Stimulated activated naive CD8-positive, alpha-beta T cell treated with anti-CD3 and anti-CD28 coated beads, Interleukin-15, amount 100 ng/mL, for 72 hours (primary cell): ENCODE data around the gene PRDM10.

Experiments
- ATAC-seq: fragments of 150-1000 bp; cut with Tn5 transposase; 2 replicates; pipeline ENCODE4 v1.10.0; 2021; ENCODE audit warnings: mild to moderate bottlenecking, moderate library complexity
- DNase-seq, 2 donors: peaks; one replicate each; pipeline ENCODE4 v3.0.0; 2021 to 2022
- H3K27ac Mint-ChIP-seq, 2 donors: one replicate each; pipeline ENCODE4 v1.8.0; 2022; ENCODE audit warnings: mild to moderate bottlenecking in 2 of 2, mixed read lengths in 2 of 2, moderate library complexity in 2 of 2
- H3K27me3 Mint-ChIP-seq: one replicate; pipeline ENCODE4 v1.8.0; 2022; ENCODE audit warnings: mixed read lengths
- H3K4me1 Mint-ChIP-seq: one replicate; pipeline ENCODE4 v1.8.0; 2022; ENCODE audit warnings: mild to moderate bottlenecking, mixed read lengths
- H3K4me3 Mint-ChIP-seq, 2 donors: one replicate each; pipeline ENCODE4 v1.8.0; 2022; ENCODE audit warnings: mild to moderate bottlenecking in 2 of 2, mixed read lengths in 2 of 2, moderate library complexity in 1 of 2
- H3K9me3 Mint-ChIP-seq, 2 donors: one replicate each; pipeline ENCODE4 v1.8.0; 2022; ENCODE audit warnings: mixed read lengths in 2 of 2

The PRDM10 gene

DNA sequence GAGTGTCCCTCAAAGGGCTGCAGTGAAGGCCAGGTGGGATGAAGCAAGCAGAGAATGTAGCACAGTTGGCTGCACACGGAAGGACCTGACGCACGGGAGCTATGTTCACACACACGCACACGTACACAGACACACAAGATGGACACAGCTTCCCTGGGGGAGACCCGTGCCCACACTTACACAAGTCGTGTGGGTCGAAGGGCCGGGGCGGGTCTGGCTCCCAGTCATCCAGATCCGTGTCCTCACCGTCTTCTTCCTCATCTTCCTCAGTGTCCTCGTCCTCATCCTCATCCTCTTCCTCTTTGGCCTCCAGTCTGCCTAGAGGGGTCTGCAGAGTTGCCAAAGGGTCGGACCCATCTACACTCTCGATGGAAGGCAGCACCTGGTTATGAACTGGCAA is 55.7 kb downstream of the PRDM10 start:
- no peak for ATAC-seq
- H3K27ac Mint-ChIP-seq = no peak overlapping the region
- no peak for DNase-seq
- H3K9me3 Mint-ChIP-seq = no peaks in the 10 kb centered on the region
- H3K4me1 Mint-ChIP-seq = peaks cover 8% of the 10 kb centered on the region
- H3K27me3 Mint-ChIP-seq = no peaks in the 10 kb centered on the region
- H3K4me3 Mint-ChIP-seq = no peak overlapping the region

DNA sequence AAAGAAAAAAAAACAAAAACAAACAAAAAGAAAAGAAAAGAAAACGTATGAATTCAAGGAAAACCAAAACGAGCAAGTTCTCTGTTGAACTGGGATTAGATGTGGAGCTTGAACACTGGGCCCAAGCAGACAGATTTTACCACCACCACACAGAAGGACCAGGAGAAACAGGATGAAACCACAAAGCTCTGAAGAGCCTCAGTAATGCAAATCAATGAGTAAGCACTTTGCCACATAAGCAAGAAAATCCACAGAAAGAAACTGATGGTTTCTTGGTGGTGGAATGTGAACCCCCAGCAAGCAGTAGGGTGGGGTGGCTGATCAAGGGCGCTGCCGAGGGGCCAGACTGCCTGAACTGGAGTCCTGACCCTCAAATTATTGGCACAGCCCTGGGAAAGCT is 56.4 kb downstream of the PRDM10 start:
- Mint-ChIP-seq H3K9me3 (no peaks in the 10 kb centered on the region), H3K4me3 (no peak overlapping the region), H3K27me3 (no peaks in the 10 kb centered on the region), H3K4me1 (peaks cover 8% of the 10 kb centered on the region), H3K27ac (peak overlapping the region in 1 of 2 donors; percentile 29)
- DNase-seq (no peak), ATAC-seq (no peak)

DNA sequence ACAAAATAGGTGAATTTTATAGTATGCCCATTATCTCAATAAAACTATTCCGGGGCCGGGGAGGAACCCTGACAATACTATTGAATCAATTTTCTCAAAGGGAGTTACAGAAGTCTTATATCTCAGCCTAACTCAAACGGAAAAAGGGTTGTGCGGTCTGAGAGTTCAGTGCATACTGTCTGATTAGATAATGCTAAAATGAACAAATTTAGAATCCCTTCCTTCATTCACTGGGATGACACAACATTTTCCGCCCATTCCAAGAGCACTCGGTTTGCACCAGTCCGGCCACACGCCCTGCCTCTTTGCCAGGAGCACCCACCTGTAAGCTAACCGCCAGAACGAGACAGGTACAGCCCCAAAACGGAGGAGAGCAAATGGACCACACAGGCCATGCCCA is 57.3 kb downstream of the PRDM10 start:
- peaks cover 8% of the 10 kb centered on the region for H3K4me1 Mint-ChIP-seq
- ATAC-seq (no peak), DNase-seq (no peak)
- no peak overlapping the region for H3K4me3 Mint-ChIP-seq
- H3K9me3 Mint-ChIP-seq = no peaks in the 10 kb centered on the region
- no peaks in the 10 kb centered on the region for H3K27me3 Mint-ChIP-seq
- H3K27ac Mint-ChIP-seq = peak overlapping the region in 1 of 2 donors; percentile 9

DNA sequence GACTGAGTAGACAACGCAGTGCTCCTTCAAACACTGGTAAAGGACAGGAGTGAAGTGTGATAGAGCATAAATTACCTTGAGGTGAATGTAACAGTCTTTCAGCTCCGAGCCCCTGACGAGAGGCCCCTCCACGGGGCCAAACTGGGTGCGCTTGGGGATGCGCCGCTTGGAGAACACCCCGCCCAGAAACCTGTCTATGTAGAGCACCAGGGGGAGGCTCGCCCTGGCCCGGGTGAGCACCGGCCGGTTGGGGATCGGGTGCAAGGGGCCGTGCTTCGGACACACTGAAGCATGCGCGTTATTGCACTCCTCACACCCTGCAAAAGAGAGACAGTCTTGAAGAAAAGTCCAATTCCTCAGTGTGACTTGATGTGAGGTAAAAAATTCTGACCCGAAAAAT is 57.9 kb downstream of the PRDM10 start:
- no peaks in the 10 kb centered on the region for H3K9me3 Mint-ChIP-seq
- peaks cover 8% of the 10 kb centered on the region for H3K4me1 Mint-ChIP-seq
- DNase-seq = no peak
- no peak overlapping the region for H3K27ac Mint-ChIP-seq
- no peak overlapping the region for H3K4me3 Mint-ChIP-seq
- no peak for ATAC-seq
- H3K27me3 Mint-ChIP-seq = no peaks in the 10 kb centered on the region

DNA sequence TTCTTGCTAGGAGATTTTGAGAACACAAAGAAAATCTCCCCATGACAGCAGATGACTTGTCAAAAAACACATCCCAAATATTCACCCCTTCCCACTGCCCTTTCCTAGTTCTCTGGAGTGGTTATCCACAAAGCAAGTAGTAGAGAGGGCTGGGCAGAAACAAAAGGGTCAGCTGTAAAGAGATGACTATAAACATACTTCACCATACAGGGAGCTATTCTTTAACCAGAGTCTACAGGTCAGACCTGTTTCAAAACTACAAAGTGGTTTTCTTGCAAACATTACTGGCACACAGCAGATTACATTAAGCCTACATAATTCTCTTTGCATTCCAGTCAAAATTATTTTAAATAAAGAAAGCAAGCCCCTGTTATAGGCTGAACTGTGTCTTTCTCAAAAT is 59.6 kb downstream of the PRDM10 start:
- DNase-seq (no peak), ATAC-seq (no peak)
- Mint-ChIP-seq H3K4me1 (peaks cover 8% of the 10 kb centered on the region), H3K4me3 (no peak overlapping the region), H3K27me3 (no peaks in the 10 kb centered on the region), H3K27ac (no peak overlapping the region), H3K9me3 (no peaks in the 10 kb centered on the region)

DNA sequence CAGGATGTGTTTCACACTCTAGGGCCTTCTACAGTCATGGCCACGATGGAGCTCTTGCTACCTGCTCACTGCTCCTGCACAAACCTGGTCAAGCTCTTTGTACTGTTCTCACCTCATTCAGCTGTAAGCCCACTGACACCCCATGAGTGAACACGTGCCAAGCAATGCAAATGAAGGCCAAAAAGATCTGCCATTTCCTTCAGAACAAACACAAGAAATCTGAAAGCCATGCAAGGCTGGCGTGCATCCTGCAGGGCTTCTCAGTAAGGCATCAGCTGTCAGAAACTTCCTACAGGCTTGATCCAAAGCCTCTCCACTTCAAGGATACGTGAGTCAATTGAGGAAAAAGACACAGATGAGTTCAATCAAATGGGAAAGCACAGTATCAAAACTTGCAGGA is 63.1 kb downstream of the PRDM10 start:
- no peak for DNase-seq
- ATAC-seq = no peak

DNA sequence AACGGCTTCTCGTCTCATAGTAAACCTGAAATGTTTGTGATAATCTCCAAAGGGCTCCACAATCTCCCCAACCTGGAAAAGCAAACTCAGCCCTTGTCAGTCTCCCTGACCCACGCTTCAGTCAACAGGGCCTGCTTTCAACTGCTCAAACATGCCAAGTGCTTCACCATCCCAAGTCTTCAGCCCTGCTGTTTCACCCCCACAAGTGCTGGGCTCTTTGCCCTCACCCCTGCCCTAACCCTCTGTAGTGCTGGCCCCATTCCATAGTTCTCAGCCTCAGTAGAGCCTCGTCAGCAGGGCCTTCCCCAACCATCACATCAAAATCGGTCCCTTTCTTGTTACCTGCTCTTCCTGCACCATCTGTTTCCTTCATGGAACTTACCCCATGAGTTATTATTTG is 63.9 kb downstream of the PRDM10 start:
- DNase-seq (no peak), ATAC-seq (no peak)
- Mint-ChIP-seq H3K27ac (no peak overlapping the region), H3K4me3 (no peak overlapping the region), H3K9me3 (no peaks in the 10 kb centered on the region), H3K4me1 (no peaks in the 10 kb centered on the region), H3K27me3 (no peaks in the 10 kb centered on the region)

More for the DNA sequence above, 63.1 kb downstream of the PRDM10 start:
- Mint-ChIP-seq H3K4me3 (no peak overlapping the region), H3K4me1 (no peaks in the 10 kb centered on the region), H3K27ac (no peak overlapping the region), H3K9me3 (no peaks in the 10 kb centered on the region), H3K27me3 (no peaks in the 10 kb centered on the region)

DNA sequence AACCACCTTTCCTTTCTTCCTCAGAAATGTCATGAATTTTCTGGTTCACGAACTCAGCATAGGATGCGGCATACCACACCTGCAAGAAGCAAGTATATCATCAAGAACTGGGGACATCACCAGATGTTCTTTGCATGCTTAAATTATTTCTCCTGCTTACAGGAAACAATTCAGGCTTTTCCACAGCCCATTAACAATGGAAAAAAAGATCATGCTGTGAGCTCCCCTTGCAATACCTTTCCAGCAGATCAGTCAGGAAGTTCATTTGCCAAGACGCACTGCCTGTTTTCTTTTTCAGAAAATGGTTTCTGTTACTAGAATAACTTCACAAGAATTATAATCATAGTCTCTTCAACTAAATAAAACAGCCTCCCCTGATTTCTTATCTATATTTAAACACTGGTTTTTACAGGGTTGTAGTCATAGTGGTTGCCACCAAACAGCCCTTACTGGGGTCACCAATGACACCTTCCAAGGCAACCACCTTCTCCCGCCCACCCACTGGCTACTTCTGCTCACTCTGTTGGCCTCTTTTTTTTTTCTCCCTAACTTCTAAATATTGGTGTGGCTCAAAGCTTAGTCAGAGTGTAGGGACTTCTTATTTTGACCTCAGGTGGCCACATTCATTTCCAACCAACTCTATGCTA is 64.9 kb downstream of the PRDM10 start:
- Mint-ChIP-seq H3K4me1 (no peaks in the 10 kb centered on the region), H3K9me3 (no peaks in the 10 kb centered on the region), H3K27ac (peak overlapping the region in 1 of 2 donors; percentile 13), H3K4me3 (no peak overlapping the region), H3K27me3 (no peaks in the 10 kb centered on the region)
- DNase-seq (no peak), ATAC-seq (no peak)

DNA sequence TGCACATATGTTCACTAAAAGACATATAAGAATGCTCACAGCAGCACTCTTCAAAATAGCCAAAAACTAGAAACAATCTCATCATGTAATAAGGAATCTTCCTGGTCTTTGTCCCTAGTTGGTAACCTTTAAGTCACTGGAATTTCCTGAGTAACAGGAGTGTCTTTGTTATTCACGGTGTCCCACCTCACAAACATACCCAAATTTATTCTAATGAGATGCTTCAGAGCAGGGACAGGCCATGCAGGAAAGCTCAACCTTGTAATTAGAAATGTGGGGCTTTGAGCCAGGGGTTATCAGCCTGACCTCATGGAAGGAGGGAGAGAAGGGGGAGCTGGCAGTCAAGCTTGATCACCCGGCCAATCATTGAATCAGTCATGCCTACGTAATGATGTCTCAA is 66.9 kb downstream of the PRDM10 start:
- Mint-ChIP-seq H3K9me3 (no peaks in the 10 kb centered on the region), H3K4me3 (no peak overlapping the region), H3K27me3 (no peaks in the 10 kb centered on the region), H3K4me1 (no peaks in the 10 kb centered on the region), H3K27ac (no peak overlapping the region)
- ATAC-seq (no peak), DNase-seq (no peak)

DNA sequence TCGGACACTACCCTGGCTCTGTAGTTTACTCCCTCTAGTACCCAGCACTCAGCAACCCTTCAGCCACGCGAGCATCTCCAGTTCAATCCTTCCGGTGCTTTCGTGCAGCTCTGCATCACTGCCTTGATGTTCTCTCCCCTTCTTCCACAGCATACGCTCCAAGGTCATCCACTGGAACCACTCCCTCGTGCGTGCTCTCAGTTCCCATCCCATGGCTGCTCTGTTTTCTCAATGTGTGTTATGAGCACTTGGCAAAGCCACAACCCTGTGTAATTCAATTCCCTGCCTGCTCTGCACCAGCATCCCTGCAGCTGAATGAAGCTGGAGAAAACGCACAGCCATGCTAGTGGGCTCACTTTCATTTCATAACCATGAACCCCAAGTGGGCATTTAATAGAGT is 68.7 kb downstream of the PRDM10 start:
- no peak for DNase-seq
- H3K4me1 Mint-ChIP-seq = no peaks in the 10 kb centered on the region
- peak overlapping the region in 1 of 2 donors; percentile 1 for H3K27ac Mint-ChIP-seq
- ATAC-seq = no peak
- H3K9me3 Mint-ChIP-seq = no peaks in the 10 kb centered on the region
- H3K4me3 Mint-ChIP-seq = no peak overlapping the region
- H3K27me3 Mint-ChIP-seq = no peaks in the 10 kb centered on the region

DNA sequence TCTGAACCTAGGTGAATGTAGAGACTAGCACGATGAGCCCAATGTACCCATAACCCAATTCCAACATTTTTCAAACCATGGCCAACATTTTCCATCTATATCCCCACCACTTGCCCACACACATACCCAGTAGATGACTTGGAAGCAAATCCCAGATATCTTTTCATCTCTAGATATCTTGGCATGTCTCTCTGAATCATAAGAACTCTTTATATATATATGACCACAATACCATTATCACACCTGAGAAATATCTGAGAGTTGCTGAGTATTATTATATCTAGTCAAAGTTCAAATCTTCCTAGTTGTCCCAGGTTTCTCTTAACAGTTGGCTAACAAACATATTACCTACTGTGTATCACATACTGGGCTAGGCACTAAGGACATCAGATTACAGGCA is 69.4 kb downstream of the PRDM10 start:
- H3K4me1 Mint-ChIP-seq = no peaks in the 10 kb centered on the region
- ATAC-seq (no peak), DNase-seq (no peak)
- H3K4me3 Mint-ChIP-seq = no peak overlapping the region
- H3K9me3 Mint-ChIP-seq = no peaks in the 10 kb centered on the region
- H3K27me3 Mint-ChIP-seq = no peaks in the 10 kb centered on the region
- H3K27ac Mint-ChIP-seq = no peak overlapping the region

DNA sequence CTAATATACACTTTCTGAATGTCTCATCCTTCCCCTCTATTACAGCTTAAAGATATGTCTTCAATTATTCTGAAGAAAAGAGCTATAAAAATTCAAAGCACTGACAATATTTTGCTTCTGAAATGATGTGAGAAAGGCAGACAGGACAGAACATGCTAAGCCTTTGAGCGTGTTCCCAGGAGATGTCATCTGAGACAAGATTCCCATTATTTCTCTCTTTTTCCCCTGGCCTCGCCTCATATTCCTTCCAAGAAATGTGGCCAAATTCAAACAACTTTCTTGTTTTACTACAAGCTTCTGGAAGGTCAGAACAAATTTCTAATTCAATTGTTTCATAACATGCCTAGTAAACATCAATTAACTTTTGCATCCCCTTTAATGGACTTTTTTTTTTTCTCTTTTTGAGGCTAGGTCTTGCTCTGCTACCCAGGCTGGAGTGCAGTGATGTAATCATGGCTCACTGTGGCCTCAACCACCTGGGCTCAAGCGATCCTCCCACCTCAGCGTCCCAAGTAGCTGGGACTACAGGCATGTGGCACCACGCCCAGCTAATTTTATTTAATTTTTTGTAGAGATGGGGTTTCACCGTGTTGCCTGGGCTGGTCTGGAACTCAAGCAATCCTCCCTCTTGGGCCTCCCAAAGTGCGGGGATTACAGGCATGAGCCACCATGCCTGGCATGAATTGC is 70.1 kb downstream of the PRDM10 start:
- no peak overlapping the region for H3K27ac Mint-ChIP-seq
- H3K4me3 Mint-ChIP-seq = no peak overlapping the region
- H3K4me1 Mint-ChIP-seq = no peaks in the 10 kb centered on the region
- no peak for ATAC-seq
- no peaks in the 10 kb centered on the region for H3K9me3 Mint-ChIP-seq
- no peaks in the 10 kb centered on the region for H3K27me3 Mint-ChIP-seq
- no peak for DNase-seq

DNA sequence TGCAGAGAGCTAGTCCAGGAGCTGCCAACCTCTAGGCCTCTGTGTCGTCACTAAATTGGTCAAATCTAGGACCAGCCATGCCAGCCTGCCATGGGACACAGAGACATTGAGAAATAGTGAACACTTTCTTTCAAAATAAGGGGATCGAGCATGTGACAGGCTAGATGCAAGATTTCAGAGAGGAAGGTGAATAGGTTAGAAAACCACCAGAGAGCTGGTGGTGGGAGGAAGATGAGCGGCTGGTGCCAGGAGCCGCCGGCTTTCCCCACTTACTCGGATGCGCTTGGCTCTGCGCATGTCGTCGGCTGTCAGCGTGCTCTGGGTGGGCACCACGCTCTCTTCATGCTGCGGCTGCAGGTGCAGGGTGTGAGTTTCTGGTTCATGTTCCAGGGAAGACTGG is 71.9 kb downstream of the PRDM10 start:
- no peaks in the 10 kb centered on the region for H3K4me1 Mint-ChIP-seq
- H3K9me3 Mint-ChIP-seq = no peaks in the 10 kb centered on the region
- no peak overlapping the region for H3K4me3 Mint-ChIP-seq
- DNase-seq (no peak), ATAC-seq (no peak)
- no peak overlapping the region for H3K27ac Mint-ChIP-seq
- no peaks in the 10 kb centered on the region for H3K27me3 Mint-ChIP-seq

DNA sequence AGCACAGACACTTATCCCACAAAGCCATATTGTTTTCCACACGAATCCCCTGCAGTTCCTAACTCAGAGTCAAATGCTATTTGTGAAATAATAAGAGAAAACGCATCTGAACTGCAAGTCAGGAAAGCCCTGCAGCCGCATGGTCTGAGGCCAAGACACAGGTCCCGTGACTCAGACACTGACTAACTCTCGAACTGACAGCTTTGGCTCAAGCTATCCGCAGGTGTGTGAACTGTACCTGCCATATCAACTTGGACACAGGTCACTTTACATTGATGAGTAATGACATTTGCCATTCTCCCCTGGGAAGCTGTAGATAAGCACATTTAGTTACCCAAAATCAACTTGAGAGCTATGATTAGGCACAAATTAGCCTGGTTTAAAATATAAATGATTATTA is 72.3 kb downstream of the PRDM10 start:
- Mint-ChIP-seq H3K27me3 (no peaks in the 10 kb centered on the region), H3K4me3 (no peak overlapping the region), H3K27ac (no peak overlapping the region), H3K9me3 (no peaks in the 10 kb centered on the region), H3K4me1 (no peaks in the 10 kb centered on the region)
- DNase-seq = no peak
- ATAC-seq = no peak

DNA sequence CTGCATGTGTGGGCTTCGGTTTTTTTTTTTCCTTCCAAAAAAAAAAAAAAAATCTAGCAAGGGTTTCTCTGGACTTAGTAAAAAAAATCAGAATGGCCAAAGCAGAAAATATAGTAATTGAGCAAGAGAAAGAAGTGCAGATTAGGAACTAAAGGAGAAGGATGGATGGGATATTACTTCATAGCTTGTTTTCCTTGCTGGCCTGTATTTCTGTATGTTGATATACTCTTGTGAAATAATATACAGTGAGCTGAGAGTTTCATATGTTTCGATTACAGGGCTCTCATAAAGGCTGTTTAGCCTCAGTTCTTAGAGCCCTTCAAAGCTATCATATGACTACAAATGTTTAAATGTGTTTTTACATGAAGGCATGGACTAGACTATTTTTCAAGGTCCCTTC is 72.9 kb downstream of the PRDM10 start:
- DNase-seq = no peak
- Mint-ChIP-seq H3K9me3 (no peaks in the 10 kb centered on the region), H3K27me3 (no peaks in the 10 kb centered on the region), H3K4me3 (no peak overlapping the region), H3K4me1 (no peaks in the 10 kb centered on the region), H3K27ac (no peak overlapping the region)
- ATAC-seq = no peak

DNA sequence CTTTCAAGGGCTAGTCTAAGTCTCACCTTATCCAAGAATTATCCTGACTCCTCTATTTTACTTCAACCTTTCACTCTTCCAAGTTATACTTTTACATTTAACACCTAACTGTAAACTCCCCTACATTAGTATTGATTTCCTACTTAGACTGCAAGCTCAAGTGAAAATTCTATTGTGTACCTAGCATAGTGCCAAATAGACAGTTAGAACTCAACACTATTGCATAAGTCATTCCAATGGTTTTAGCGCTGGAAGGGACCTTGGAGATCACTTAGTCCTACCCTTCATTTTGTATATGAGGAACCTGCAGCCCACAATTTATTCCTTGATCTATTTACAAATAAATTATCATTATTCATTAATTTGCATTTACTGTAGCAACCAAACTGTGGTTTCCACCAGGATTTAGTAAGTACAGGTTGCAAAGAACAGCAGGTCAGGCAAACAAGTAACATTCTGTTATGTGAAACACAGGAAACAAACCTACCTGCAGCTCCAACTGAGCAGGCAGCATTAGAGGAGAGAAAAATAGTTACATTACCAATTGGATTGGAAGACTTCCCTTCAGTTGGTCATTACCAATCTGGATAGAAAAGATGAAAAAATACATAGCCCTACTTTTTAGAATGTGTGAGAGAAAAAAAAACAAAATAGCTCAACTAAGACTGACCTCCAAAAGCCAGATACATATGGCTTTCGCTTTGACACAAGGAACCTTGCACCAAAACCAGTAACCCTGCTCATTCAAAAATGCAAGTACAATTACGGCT is 73.5 kb downstream of the PRDM10 start:
- Mint-ChIP-seq H3K4me1 (no peaks in the 10 kb centered on the region), H3K9me3 (no peaks in the 10 kb centered on the region), H3K27me3 (no peaks in the 10 kb centered on the region), H3K27ac (peak overlapping the region in 1 of 2 donors; percentile 4), H3K4me3 (no peak overlapping the region)
- ATAC-seq (no peak), DNase-seq (no peak)
